ENCODE data around the gene TMCO5A.
"Not testable (repeated sequence)": the region's sequence is repeated elsewhere in the genome, so short reads cannot be mapped to it uniquely, and the experiment has no call there.

Gene TMCO5A

GRCh38 chr15:37934340-37934739, at the start of gene TMCO5A:
TSS of gene TMCO5A (plus strand) at chr15:37934640. CDS start at chr15:37936324, 1,684 bp downstream.
- DNase-seq (ENCODE audit: low read depth in 2 of 2), result no peak

DNA sequence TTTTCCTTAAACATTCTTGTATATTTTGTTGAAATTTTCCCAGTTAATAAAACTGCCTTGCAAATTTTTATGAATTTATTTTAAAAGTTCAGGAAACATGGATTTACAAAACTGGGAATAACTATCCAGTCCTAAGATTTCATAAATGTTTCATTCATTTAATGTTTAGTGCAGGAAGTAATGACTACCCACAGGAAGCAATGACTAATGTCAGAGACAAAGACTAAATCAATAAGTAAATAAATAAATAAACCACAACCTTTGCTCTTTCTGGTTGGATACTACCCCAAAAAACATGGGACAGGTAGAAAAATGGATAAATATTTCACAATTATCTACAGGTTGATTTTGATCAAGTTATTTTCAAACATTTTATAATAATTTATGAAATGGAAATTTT, 48.8 kb upstream of the TMCO5A start:
- no peak for DNase-seq (ENCODE audit: low read depth in 2 of 2)

- DNase-seq (ENCODE audit: low read depth in 2 of 2), result no peak
Measured at GRCh38 chr15:37888356-37888755, 46.1 kb upstream of the TMCO5A start.

- no peak for DNase-seq (ENCODE audit: low read depth in 2 of 2)
Measured at GRCh38 chr15:37891766-37892368, 42.6 kb upstream of the TMCO5A start.

- DNase-seq (ENCODE audit: low read depth in 2 of 2), result no peak
Measured at GRCh38 chr15:37893309-37893708, 41.1 kb upstream of the TMCO5A start.

- no peak for DNase-seq (ENCODE audit: low read depth in 2 of 2)
Measured at GRCh38 chr15:37898362-37898761, 36.1 kb upstream of the TMCO5A start.

DNA sequence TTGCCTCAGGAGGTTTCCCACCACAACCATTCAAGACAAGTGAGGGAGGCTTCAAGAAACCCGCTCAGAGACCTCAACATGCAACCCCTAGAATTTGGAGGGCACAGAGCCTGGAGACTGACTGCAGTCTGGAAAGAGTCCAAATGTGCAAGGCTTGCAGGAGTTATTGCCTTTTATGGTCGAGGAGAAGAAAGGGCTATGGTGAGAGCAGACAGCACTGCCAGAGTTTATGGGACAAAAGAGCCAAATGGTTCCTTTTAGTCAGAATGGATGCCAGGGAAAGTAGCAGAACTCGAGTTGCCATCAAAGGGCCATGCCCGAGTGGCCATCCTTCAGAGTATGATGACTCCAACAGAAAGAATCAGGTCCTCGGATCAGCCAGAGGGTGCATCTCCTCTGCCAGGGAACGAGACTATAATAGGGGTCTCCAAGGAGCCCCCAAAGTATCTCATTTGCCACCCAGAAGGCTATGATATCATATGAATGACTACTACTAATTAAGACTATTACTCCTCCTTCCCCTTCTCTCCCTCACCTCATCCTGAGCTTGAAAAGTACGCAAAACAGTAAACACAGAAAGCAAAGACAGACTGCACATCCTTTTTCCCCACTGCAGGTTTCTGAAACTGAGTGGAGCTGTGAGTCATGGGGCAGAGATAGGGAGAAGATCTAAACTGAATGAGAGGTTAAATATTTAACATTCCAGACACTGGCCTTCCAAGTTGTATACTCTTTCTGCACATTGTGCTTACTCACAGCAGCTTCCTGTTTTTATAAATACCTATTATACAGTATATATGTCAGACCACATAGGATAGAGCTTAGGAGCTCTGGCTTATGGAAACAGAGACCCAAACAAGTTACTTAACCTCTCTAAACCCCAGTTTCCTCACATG, 33.9 kb upstream of the TMCO5A start:
- no peak for DNase-seq (ENCODE audit: low read depth in 2 of 2)

- no peak for DNase-seq (ENCODE audit: low read depth in 2 of 2)
Measured at GRCh38 chr15:37902126-37902525, 32.3 kb upstream of the TMCO5A start.

GRCh38 chr15:37903919-37904625, 30.4 kb upstream of the TMCO5A start:
- DNase-seq (ENCODE audit: low read depth in 2 of 2), result no peak

- no peak for DNase-seq (ENCODE audit: low read depth in 2 of 2)
Measured at GRCh38 chr15:37907136-37907535, 27.3 kb upstream of the TMCO5A start.

DNA sequence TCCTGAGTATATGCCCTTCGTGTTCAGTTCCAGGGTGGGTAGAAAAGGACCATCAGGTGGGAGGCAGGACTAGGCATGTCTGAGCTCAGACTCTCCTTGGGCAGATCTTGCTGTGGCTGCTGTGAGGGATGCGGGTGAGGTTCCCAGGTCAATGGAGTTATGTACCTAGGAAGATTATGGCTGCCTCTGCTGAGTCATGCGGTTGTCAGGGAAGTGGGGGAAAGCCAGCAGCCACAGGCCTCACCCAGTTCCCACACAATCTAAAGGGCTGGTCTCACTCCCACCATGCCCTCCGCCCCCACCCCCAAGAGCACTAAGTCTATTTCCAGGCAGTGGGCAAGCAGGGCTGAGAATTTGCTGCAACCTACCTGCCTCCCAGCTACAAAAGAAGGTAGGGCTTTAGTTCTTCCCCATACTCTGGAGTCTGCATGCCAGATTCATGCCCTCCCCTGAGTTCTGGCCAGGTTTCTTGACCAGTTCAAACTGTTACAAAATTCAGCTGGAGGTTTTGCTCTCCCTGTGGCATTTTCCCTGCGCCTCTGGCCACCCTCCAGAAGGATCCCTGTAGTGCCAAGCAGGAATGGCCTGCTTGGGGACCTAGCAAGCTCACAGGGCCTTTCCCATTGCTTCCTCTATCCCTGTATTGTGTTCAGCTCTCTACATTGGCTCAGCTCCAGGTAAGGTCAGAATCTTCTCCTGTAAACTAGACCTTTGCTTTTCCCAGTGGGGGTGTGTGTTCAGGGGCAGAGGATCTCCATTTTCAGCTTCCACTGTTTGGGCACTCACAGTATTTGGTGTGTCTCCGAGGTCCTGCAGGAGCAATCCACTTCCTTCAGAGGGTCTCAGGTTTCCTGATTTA, 12.7 kb upstream of the TMCO5A start:
- DNase-seq (ENCODE audit: low read depth in 2 of 2), result no peak

- DNase-seq (ENCODE audit: low read depth in 2 of 2), result no peak
Measured at GRCh38 chr15:37926136-37926535, 8.3 kb upstream of the TMCO5A start.

DNA sequence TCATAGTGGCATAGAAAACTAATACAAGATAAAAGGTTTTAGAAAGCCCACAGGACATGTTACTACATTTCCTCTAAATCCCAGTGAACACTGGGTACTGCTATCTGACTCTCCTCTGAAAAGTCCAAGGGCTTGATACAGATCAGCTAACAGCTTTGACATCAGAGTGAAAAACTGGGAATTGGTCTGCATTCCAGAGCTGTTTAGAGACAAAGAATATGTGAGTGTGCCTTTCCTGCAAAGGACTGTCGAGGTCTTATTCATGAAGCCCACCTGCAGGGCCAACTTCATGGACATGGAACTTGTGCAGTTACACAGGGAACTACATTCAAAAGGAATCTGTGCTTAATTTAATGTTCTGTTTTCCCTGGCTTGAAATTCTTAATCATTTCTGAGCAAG, 5.2 kb upstream of the TMCO5A start:
- DNase-seq (ENCODE audit: low read depth in 2 of 2), result no peak

GRCh38 chr15:37931321-37931720, 3.1 kb upstream of the TMCO5A start:
- DNase-seq (ENCODE audit: low read depth in 2 of 2), result no peak

DNA sequence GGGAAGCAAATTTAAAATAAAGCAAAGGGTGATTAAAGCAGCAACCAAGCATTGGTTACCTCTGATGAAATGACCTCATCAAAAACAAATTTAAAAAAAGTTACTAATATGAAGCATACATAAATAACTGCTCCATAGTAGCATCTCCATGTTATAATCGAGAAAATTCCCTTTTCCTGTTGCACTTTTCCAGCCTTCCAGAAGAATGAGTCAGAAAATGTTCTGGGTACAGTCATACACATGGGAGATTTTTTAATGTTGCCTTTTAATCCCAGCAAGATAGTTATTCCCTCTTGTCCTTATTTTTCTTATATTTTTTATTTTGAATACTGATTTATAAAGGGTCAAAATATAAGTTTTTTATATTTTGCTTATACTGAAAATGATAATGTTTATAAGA, 2.6 kb upstream of the TMCO5A start:
- DNase-seq (ENCODE audit: low read depth in 2 of 2), result no peak

- DNase-seq (ENCODE audit: low read depth in 2 of 2), result no peak
Measured at GRCh38 chr15:37932549-37932948, 1.9 kb upstream of the TMCO5A start.

DNA sequence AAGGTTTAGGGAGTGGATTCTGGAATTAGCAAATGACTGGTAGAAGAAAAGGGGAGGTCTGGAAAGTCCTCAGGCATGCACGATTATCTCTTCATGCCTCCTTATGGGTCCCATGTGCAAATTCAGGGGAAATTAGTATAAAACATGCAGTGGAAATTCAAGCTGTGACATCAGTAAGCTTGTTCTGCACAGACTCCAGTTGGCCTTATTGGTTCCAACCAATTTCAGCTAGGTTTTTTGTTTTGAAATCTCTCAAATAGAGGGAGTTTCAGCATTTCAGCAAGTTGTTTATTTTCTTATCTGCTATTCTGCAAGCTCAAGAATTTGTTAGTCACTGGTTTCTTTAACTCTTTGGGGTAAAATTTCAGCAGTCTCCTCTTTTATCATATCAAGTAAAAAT, 774 bp upstream of the TMCO5A start:
- no peak for DNase-seq (ENCODE audit: low read depth in 2 of 2)

DNA sequence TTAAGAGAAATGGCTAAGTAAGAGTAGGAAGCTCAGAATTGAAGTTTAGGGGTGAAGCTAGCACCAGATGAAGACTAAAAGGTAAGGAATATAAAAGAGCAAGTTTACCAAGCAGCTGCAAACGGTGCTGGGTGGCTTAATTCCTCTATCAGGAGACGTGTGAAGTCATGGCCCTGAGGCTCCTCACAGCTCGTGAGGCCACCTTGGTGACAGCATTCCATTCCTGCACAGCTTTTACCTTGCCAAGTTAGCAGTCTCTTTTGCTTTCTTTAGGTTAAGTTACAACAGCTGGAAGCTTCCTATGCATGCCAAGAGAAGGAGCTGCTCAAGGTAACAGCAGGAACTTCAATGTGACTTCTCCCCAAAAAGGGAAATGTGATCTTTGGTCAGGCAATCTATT, 6.4 kb downstream of the TMCO5A start:
- no peak for DNase-seq (ENCODE audit: low read depth in 2 of 2)

- no peak for DNase-seq (ENCODE audit: low read depth in 2 of 2)
Measured at GRCh38 chr15:37941779-37942178, 7.3 kb downstream of the TMCO5A start.

DNA sequence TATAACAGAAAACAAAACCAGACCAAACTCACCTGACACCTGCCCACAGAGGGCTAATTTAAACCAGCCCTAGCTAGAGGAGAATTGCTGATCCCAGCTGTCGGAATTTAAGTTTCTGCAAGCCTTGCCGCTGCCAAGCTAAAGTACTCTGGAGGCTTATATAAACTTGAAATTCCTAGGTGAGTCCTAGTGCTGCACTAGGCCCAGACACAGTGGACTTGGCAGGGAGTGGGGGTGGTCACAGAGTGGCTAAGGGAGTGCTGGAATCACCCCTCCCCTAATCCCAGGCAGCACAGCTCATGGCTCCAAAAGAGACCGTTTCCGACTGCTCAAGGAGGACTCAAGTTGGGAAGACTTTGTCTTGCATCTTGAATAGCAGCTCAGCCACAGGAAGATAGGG, 17.6 kb downstream of the TMCO5A start:
- DNase-seq (ENCODE audit: low read depth in 2 of 2), result no peak

DNA sequence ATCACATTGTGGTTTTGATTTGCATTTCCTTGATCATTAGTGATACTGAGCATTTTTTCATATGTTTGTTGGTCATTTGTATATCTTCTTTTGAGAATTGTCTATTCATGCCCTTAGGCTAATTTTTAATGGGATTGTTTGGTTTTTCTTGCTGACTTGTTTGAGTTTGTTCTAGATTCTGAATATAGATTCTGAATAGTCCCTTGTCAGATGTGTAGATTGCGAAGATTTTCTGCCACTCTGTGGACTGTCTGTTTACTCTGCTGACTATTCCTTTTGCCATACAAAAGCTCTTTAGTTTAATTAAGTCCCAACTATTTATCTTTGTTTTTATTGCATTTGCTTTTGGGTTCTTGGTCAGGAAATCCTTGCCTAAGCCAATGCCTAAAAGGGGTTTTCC, 26.3 kb downstream of the TMCO5A start:
- DNase-seq (ENCODE audit: low read depth in 2 of 2), result not testable (repeated sequence)

DNA sequence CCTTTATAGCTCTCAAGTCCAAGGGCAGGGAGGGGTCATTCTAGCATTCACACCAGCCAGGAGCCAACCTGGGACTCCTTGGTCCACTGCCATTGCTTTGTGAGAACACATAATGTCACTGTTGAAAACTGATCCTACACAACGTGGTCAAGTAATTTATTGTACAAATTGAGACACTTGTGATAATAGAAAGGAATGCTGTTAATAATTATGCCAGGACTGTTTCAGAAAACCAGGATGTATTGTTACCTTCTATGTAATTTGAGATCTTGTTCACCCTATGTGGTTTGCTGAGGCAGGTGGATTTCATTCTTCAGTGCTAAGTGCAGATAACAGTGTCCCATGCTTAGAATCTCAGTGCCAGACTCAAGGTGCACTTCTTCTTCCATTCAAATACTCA, 33.3 kb downstream of the TMCO5A start:
- no peak for DNase-seq (ENCODE audit: low read depth in 2 of 2)

Measured in stimulated activated CD4-positive, alpha-beta T cell treated with anti-CD3 and anti-CD28 coated beads, Interleukin-15, amount 100 ng/mL, for 48 hours (primary cell).